ENCODE results near the gene ADGRG2. TPM values are rescaled to one million over a fixed set of nuclear protein-coding genes. Genes with fewer than 3 reads are reported as not detected.

ADGRG2 gene
- total RNA-seq, 3 donors from 2014 or later (not counting 1 experiment from before 2014, with no cell fraction given): not detected

GRCh38 chrX:18964901-18965300 is 157.4 kb downstream of the ADGRG2 start:
- no peaks in the 10 kb centered on the region for H3K9me3 ChIP-seq (ENCODE audit: control insufficient read depth, insufficient read depth, low read length)
- Mint-ChIP-seq H3K27ac (no peak overlapping the region), H3K4me1 (peaks cover 20 to 28% of the 10 kb centered on the region in 2 donors), H3K9me3 (no peaks in the 10 kb centered on the region), H3K36me3 (no peaks in the 10 kb centered on the region), H3K27me3 (ENCODE audit: low read depth in 2 of 2) (no peaks in the 10 kb centered on the region), H3K4me3 (no peak overlapping the region)
- ATAC-seq (no peak), DNase-seq (no peak)
- H3K36me3 ChIP-seq (ENCODE audit: control insufficient read depth, insufficient read depth, low read length): no peaks in the 10 kb centered on the region
- no peak overlapping the region for H3K4me3 ChIP-seq (ENCODE audit: low read length)
- 94% methylated on average over 5 of the region's 9 CpGs for WGBS (ENCODE audit: insufficient coverage)
- H3K4me1 ChIP-seq (ENCODE audit: control insufficient read depth, insufficient read depth, low read length): no peaks in the 10 kb centered on the region
- H3K27ac ChIP-seq (ENCODE audit: low read length): no peak overlapping the region
- no peak for TF ChIP-seq CTCF (IDR thresholded peaks at IDR 0.05)
- intact Hi-C loops (cut with micrococcal nuclease): no loop called here
- H3K27me3 ChIP-seq (ENCODE audit: control insufficient read depth, insufficient read depth, low read length): no peaks in the 10 kb centered on the region

GRCh38 chrX:18964026-18964425 is 158.2 kb downstream of the ADGRG2 start:
- H3K27me3 ChIP-seq (ENCODE audit: control insufficient read depth, insufficient read depth, low read length): no peaks in the 10 kb centered on the region
- Mint-ChIP-seq H3K4me1 (peaks cover 24 to 33% of the 10 kb centered on the region in 2 donors), H3K27me3 (ENCODE audit: low read depth in 2 of 2) (no peaks in the 10 kb centered on the region), H3K36me3 (no peaks in the 10 kb centered on the region), H3K4me3 (no peak overlapping the region), H3K27ac (peak overlapping the region in 1 of 2 donors; percentile 63), H3K9me3 (no peaks in the 10 kb centered on the region)
- H3K27ac ChIP-seq (ENCODE audit: low read length): no peak overlapping the region
- WGBS (ENCODE audit: insufficient coverage): 51% methylated on average over 2 of the region's 4 CpGs
- H3K9me3 ChIP-seq (ENCODE audit: control insufficient read depth, insufficient read depth, low read length): no peaks in the 10 kb centered on the region
- H3K36me3 ChIP-seq (ENCODE audit: control insufficient read depth, insufficient read depth, low read length): no peaks in the 10 kb centered on the region
- no peak for DNase-seq
- no peak overlapping the region for H3K4me3 ChIP-seq (ENCODE audit: low read length)
- H3K4me1 ChIP-seq (ENCODE audit: control insufficient read depth, insufficient read depth, low read length): no peaks in the 10 kb centered on the region
- intact Hi-C loops (cut with micrococcal nuclease): no loop called here
- no peak for TF ChIP-seq CTCF (IDR thresholded peaks at IDR 0.05)
- no peak for ATAC-seq

- Mint-ChIP-seq H3K27ac (peak overlapping the region in 1 of 2 donors; percentile 15), H3K27me3 (ENCODE audit: low read depth in 2 of 2) (no peaks in the 10 kb centered on the region), H3K36me3 (no peaks in the 10 kb centered on the region), H3K9me3 (no peaks in the 10 kb centered on the region), H3K4me3 (no peak overlapping the region), H3K4me1 (peaks cover 24 to 36% of the 10 kb centered on the region in 2 donors)
- Histone ChIP-seq H3K4me1 (ENCODE audit: control insufficient read depth, insufficient read depth, low read length) (no peaks in the 10 kb centered on the region), H3K27me3 (ENCODE audit: control insufficient read depth, insufficient read depth, low read length) (no peaks in the 10 kb centered on the region), H3K27ac (ENCODE audit: low read length) (no peak overlapping the region), H3K36me3 (ENCODE audit: control insufficient read depth, insufficient read depth, low read length) (no peaks in the 10 kb centered on the region), H3K9me3 (ENCODE audit: control insufficient read depth, insufficient read depth, low read length) (no peaks in the 10 kb centered on the region), H3K4me3 (ENCODE audit: low read length) (no peak overlapping the region)
- ATAC-seq: no peak
- intact Hi-C loops (cut with micrococcal nuclease): no loop called here
- DNase-seq: no peak
- no peak for TF ChIP-seq CTCF (IDR thresholded peaks at IDR 0.05)
Observed at GRCh38 chrX:18962329-18962728, 159.9 kb downstream of the ADGRG2 start.

- no peaks in the 10 kb centered on the region for H3K36me3 ChIP-seq (ENCODE audit: control insufficient read depth, insufficient read depth, low read length)
- Mint-ChIP-seq H3K36me3 (no peaks in the 10 kb centered on the region), H3K4me3 (no peak overlapping the region), H3K27ac (peak overlapping the region in 1 of 2 donors; percentile 15), H3K4me1 (peaks cover 24 to 40% of the 10 kb centered on the region in 2 donors), H3K27me3 (ENCODE audit: low read depth in 2 of 2) (no peaks in the 10 kb centered on the region), H3K9me3 (no peaks in the 10 kb centered on the region)
- DNase-seq: no peak
- no peak overlapping the region for H3K27ac ChIP-seq (ENCODE audit: low read length)
- H3K9me3 ChIP-seq (ENCODE audit: control insufficient read depth, insufficient read depth, low read length): no peaks in the 10 kb centered on the region
- intact Hi-C loops (cut with micrococcal nuclease): no loop called here
- 17% methylated on average over 2 of the region's 2 CpGs for WGBS (ENCODE audit: insufficient coverage)
- no peaks in the 10 kb centered on the region for H3K4me1 ChIP-seq (ENCODE audit: control insufficient read depth, insufficient read depth, low read length)
- no peak for TF ChIP-seq CTCF (IDR thresholded peaks at IDR 0.05)
- H3K4me3 ChIP-seq (ENCODE audit: low read length): no peak overlapping the region
- ATAC-seq: peak in 1 of 3 donors; percentile 49
- no peaks in the 10 kb centered on the region for H3K27me3 ChIP-seq (ENCODE audit: control insufficient read depth, insufficient read depth, low read length)
Observed at GRCh38 chrX:18961686-18962085, 160.6 kb downstream of the ADGRG2 start.

All from natural killer cell (primary cell).